Stimulated activated effector memory CD8-positive, alpha-beta T cell treated with anti-CD3 and anti-CD28 coated beads, Interleukin-12 subunit alpha, Interleukin-12 subunit beta, amount 100 ng/mL, for 72 hours (primary cell): ENCODE measurements around the gene FAM111A.
A peak's percentile ranks its signal among the peaks of the same experiment; 100 is the strongest.
"Not testable (repeated sequence)": the region's sequence is repeated elsewhere in the genome, so short reads cannot be mapped to it uniquely, and the experiment has no call there.

Experiments
- ATAC-seq: fragments of 150-1000 bp; cut with Tn5 transposase; 2 replicates; pipeline ENCODE4 v1.10.0; 2021
- DNase-seq, 2 donors: peaks; one replicate each; pipeline ENCODE4 v3.0.0; 2021 to 2022; ENCODE audit warnings: low spot score in 2 of 2
- H3K27ac Mint-ChIP-seq: one replicate; pipeline ENCODE4 v1.8.0; 2022; ENCODE audit warnings: mild to moderate bottlenecking, mixed read lengths
- H3K36me3 Mint-ChIP-seq: one replicate; pipeline ENCODE4 v1.8.0; 2022; ENCODE audit warnings: mild to moderate bottlenecking, mixed read lengths
- H3K4me1 Mint-ChIP-seq: one replicate; pipeline ENCODE4 v1.8.0; 2022; ENCODE audit warnings: mixed read lengths
- H3K4me3 Mint-ChIP-seq: one replicate; pipeline ENCODE4 v1.8.0; 2022; ENCODE audit warnings: mild to moderate bottlenecking, mixed read lengths
- H3K9me3 Mint-ChIP-seq: one replicate; pipeline ENCODE4 v1.8.0; 2022; ENCODE audit warnings: mixed read lengths

FAM111A gene, protein sequence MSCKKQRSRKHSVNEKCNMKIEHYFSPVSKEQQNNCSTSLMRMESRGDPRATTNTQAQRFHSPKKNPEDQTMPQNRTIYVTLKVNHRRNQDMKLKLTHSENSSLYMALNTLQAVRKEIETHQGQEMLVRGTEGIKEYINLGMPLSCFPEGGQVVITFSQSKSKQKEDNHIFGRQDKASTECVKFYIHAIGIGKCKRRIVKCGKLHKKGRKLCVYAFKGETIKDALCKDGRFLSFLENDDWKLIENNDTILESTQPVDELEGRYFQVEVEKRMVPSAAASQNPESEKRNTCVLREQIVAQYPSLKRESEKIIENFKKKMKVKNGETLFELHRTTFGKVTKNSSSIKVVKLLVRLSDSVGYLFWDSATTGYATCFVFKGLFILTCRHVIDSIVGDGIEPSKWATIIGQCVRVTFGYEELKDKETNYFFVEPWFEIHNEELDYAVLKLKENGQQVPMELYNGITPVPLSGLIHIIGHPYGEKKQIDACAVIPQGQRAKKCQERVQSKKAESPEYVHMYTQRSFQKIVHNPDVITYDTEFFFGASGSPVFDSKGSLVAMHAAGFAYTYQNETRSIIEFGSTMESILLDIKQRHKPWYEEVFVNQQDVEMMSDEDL

DNA sequence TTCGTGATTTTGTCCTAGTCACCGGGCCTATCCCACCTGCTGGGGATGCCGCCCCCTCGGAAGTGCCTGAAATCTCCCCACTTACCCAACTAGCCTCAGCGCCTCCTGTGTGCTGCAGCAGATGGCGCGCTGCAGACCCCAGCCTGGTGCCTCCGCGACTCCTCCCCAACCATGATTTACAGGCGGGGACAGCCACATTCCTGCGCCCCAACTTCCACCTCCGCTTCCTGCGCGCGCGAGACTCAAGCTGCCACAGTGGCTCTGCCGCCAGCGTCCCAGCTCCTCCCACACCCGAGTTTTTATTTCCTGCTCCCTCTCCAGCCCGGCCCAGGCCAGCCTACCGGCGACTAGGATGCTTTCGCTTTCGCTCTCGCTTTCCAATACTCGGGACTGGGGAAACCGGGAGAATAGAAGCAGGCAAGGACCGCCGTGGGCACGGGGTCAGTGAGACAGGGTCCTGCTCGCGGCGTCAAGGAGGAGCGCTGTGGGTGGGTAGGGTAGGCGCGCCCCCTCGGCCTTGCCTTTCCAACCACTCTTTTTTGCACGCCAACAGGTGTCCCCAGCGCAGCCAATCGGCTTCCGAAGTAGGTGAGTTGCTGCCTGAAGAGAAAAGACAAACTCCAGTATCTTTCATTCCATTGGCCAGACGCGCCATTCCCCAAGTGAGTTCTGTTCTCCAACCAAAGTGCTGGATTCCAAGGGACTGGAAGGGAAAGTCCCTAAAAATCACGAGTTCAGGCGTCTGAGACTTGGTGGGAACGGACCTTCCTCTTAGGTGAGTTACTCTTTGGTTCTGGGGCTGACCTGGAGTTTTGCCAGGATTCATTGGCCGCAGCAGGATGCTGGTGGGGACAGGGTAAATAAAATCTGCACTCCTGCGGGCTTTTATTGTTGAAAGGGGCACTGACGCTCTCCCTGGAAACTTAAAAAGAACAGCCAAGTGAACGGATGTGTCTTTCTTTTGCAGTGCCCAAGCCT is at the start of gene FAM111A:
FAM111A (plus strand) TSS at position 327 of the 978 bp plus-strand sequence. CDS start 6,017 bp downstream, outside the sequence.
- H3K27ac Mint-ChIP-seq, result peak within 1 kb of the TSS; percentile 97
- peak within 1 kb of the TSS; percentile 96 for H3K4me3 Mint-ChIP-seq
- H3K4me1 Mint-ChIP-seq, result peaks cover 56% of the 10 kb centered on the region
- ATAC-seq (peak; percentile 88), DNase-seq (peak; percentile 63 to 93)
- no peaks in the 10 kb centered on the region for H3K9me3 Mint-ChIP-seq
- H3K36me3 Mint-ChIP-seq, result peaks cover 46% of the 10 kb centered on the region

DNA sequence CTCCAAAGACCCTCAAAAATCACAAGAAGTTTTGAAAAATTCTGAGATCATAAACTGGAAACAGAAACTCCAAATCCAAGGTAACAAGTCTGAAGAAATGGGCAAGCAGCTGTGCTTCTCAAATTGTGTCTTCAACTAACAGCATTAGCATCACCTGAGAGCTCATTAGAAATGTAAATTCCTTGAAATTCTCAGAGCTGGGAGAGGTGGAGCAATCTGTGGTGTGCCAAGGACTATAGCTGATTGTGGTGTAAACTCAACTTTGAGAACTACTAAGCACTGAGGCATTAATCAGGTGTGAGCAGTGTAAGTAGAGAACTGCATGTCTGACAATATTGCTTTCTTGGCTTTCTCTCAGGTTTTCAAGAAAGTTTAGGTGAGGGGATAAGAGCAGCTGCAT is 49.1 kb upstream of the FAM111A start:
- H3K27ac Mint-ChIP-seq, H3K4me1 Mint-ChIP-seq, H3K4me3 Mint-ChIP-seq, H3K36me3 Mint-ChIP-seq, ATAC-seq, DNase-seq, H3K9me3 Mint-ChIP-seq: not testable (repeated sequence)

DNA sequence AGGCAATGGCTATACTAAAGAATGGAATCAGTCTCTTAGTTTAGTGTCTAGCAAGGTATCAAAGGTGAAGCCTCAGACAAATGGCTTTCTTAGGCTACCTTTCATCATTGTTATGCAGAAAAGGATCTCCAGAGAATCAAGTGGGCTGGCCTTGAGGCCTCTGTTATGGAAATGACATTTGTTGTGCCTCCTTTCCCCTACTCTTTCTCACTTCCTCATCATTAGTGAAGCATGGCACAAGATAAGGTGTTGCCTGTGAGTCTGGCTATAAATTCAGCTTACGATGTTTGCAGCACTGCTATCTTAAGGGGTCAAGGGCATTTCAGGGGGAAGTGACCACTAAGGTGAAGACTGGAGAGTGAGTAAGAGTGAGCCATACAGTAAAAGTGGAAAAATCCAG is 47.4 kb upstream of the FAM111A start:
- not testable (repeated sequence) for ATAC-seq, H3K36me3 Mint-ChIP-seq, H3K9me3 Mint-ChIP-seq, DNase-seq, H3K4me3 Mint-ChIP-seq, H3K27ac Mint-ChIP-seq, H3K4me1 Mint-ChIP-seq

DNA sequence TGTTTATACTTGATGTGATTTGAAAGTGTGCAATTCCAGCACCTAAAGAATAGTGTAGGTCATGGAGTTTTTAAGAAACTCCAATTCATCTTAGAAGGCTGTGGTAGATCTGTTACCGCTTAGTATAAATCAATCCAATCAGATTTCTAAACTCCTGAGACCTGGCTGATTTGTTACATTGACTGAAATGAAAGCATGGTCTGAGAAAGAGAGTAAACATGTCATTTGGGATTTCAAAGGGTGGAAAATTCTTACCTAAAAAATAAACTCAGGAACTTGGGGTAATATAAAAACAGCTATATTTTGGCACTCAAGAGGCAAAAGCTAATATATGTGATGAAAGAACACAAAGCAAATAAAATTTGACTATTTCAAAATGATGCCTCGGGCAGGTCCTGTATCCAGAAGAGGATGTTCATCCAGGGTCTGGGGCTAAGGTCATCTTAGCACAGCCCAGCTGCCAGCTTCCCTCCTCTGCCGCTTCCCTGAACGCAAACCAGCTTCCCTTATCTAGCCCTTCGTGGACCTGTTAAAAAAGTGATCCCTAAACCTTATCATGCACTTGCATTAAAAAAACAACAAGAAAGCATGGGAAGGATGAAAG is 46.6 kb upstream of the FAM111A start:
- not testable (repeated sequence) for ATAC-seq, H3K36me3 Mint-ChIP-seq, H3K4me1 Mint-ChIP-seq, H3K4me3 Mint-ChIP-seq, H3K9me3 Mint-ChIP-seq, DNase-seq, H3K27ac Mint-ChIP-seq

DNA sequence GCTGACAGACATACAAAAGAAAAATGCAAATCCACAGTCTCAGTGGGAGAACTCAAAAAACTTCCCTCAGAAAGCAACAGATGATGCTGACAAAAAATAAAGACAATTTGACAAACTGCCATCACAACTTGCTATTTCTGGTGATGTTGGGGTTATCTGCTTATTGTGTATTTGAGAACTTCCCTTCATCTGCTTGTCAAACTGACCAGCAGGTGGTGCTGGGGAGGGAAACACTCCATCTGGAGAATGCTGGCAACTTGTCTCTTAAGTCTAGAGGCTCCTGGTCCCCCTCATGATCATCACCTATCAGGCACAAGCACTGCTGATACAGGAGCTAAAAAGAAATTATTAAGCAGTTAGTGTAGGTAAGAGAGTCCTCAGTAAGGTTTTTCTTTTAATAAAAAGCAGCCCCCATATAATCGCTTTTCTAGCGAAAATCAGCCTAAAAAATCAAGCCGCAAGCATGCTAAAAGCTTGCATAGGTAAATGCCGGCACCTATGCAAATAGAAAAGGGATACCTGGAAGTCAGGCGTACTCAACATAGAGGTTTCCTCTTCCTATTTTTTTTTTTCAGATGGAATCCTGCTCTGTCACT is 45.4 kb upstream of the FAM111A start:
- no peak overlapping the region for H3K4me3 Mint-ChIP-seq
- H3K36me3 Mint-ChIP-seq, result no peaks in the 10 kb centered on the region
- DNase-seq, result peak; percentile 39 to 70
- H3K4me1 Mint-ChIP-seq, result peaks cover 10% of the 10 kb centered on the region
- ATAC-seq, result peak; percentile 74
- H3K9me3 Mint-ChIP-seq, result no peaks in the 10 kb centered on the region
- no peak overlapping the region for H3K27ac Mint-ChIP-seq

DNA sequence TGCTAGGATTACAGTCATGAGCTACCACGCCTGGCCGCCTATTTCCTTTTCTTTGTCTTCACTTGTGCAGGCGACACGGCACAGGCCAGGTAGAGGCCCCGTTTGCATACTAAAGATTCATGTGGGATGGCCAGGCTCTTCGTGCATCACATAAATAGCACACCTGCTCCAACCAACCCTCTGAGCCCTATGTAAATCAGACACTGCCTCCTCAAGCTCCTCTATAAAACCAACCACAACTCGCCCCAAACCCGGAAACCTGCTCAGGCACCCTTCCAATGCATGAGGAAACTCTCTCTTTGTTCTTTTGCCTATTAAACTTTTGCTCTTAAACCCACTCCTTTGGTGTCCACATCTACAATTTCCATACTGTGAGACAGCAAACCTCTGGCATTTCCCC is 44.7 kb upstream of the FAM111A start:
- H3K4me1 Mint-ChIP-seq, result peaks cover 13% of the 10 kb centered on the region
- not testable (repeated sequence) for H3K4me3 Mint-ChIP-seq, H3K9me3 Mint-ChIP-seq, ATAC-seq, H3K27ac Mint-ChIP-seq, DNase-seq, H3K36me3 Mint-ChIP-seq

DNA sequence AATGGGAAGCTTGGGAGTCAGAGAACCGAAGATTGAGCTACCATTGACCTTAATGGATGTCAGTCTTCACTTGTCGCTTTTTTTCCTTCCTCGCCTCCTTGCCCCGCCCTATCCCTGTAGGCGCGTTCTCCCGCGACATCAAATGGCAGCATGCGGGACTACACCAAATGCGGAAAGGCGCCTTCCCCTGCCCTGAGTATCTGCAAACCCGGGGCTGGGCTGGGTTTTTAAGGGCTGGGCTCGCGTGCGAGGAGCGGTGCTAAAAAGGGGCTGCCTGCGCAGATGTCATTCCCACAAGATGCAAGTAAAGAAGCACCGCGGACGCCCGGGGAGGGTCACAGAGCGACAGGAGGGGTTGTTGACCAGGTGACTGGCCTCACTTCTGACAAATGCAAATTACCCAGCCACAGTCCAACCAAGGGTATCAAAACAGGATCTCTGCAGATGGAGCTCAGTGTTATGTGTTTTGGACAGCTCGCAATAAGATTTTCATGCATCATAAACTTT is 40.3 kb upstream of the FAM111A start:
- DNase-seq, result peak; percentile 14 to 64

DNA sequence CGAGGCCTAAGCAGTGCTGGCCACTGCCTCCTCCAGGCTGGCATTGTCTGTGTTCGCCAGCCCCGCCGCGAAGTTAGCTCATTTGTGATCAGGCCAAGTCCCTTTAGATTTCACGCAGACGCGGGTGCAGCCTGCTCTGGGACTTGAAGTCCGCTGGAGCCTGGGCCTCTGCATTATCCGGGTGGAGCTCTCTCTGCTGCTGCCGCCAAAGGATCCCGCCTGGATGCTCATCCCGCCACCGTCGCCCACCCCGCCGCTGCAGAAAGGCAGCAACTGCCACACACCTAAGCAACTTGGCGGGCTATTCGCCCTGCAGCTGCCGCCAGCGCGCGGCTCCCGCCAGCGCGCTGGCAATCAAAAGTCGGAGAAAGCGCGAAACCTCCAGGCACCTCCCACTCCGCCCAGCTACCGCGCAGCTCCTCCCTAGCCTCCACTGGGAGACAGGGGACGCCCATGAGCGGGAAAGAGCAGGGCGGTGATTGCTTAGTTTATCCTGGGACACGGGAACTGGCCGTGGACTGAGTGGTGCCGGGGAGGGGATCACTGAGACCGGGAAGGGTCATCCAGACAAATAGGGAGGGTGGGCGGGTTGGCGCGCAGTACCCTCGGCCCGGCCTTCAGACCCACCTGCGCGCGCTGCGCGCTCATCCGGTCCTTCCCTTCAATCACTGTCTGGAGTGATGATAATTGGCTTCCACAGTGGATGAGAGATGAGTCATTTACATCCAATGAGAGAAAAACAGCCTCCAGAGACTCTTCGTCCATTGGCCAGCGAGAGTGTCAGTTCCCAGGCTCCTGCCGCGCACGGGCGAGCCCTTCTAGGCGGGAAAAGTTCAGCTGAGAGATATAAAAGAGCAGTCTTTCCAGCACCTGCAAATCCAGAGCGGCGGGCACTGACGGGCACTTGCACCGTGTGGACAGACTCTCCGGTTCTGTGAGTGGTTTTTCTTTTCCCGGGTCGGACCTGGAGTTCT is 36.0 kb upstream of the FAM111A start, which contains the start of gene FAM111B:
FAM111B (plus strand) TSS at position 875 of the 974 bp plus-strand sequence. CDS start 2,389 bp downstream, outside the sequence.
- H3K27ac Mint-ChIP-seq, result peak within 1 kb of the TSS; percentile 85
- peaks cover 47% of the 10 kb centered on the region for H3K4me1 Mint-ChIP-seq
- peak within 1 kb of the TSS; percentile 82 for H3K4me3 Mint-ChIP-seq
- ATAC-seq (peak; percentile 91), DNase-seq (peak; percentile 39 to 82)
- H3K36me3 Mint-ChIP-seq, result peaks cover 39% of the 10 kb centered on the region
- no peaks in the 10 kb centered on the region for H3K9me3 Mint-ChIP-seq

More for the DNA sequence above, 40.3 kb upstream of the FAM111A start:
- H3K4me1 Mint-ChIP-seq, result peaks cover 37% of the 10 kb centered on the region
- peaks cover 6% of the 10 kb centered on the region for H3K36me3 Mint-ChIP-seq
- peak overlapping the region; percentile 58 for H3K4me3 Mint-ChIP-seq
- H3K9me3 Mint-ChIP-seq, result no peaks in the 10 kb centered on the region
- peak; percentile 64 for ATAC-seq
- H3K27ac Mint-ChIP-seq, result no peak overlapping the region

DNA sequence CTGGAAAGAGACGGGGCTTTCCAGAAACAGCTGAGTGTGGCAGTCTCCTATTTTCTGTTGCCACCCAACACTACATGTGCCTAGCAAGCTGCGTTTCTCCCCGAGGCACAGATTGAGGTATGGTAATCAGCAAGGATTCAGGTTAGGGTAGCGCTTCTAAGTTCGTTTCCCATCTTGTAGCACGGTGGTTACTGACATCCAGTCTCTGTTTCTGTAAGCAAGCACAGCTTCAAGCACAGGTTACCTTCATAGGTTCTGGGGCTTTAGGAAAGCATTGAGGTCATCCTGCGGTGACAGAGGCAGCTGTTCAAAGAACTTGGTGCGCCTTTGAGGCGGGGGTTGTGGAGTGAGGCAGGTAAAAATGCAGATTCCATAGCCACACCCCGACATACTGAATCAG is 34.9 kb upstream of the FAM111A start:
- ATAC-seq (peak; percentile 17), DNase-seq (peak in 1 of 2 donors; percentile 56)
- Mint-ChIP-seq H3K36me3 (peaks cover 41% of the 10 kb centered on the region), H3K4me1 (peaks cover 39% of the 10 kb centered on the region), H3K27ac (peak overlapping the region; percentile 85), H3K4me3 (peak overlapping the region; percentile 82)
- not testable (repeated sequence) for H3K9me3 Mint-ChIP-seq

DNA sequence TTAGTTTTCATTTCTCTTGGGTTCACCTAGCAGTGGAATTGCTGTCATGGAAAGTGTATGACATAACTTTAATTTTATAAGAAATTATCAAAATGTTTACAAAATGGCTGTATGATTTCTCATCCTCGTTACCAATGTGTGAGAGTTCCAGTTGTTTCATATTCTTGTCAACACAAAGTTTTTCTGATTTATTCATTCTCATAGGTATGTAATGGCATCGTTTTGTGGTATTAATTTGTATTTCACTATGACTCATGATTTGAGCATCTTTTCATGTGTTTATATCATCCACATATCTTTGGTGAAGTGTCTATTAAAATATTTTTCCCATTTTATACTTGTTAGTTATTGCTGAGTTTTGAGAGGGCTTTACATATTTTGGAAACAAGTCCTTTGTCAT is 30.2 kb upstream of the FAM111A start:
- ATAC-seq, result no peak
- peaks cover 46% of the 10 kb centered on the region for H3K36me3 Mint-ChIP-seq

DNA sequence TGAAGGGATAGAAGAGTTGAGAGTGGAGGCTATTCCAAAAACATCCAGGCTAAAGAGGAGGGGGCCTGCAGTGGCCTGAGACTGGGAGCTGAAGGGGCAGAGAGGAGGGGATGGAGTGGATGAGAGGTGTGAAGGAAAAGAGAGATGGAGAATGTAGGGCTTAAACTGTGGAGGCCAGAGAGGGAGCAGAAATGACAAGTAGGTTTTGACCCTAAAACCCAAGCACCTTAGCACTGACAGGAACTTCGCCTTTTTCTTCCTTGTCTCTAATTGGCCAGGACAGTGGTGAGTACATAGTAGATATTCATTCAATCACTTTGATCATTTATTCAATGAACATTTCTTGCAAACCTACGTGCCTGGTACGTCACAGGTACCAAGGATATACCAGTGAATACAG is 28.3 kb upstream of the FAM111A start:
- no peak overlapping the region for H3K4me3 Mint-ChIP-seq
- H3K27ac Mint-ChIP-seq, result no peak overlapping the region
- no peak for DNase-seq
- H3K4me1 Mint-ChIP-seq, result no peaks in the 10 kb centered on the region
- H3K36me3 Mint-ChIP-seq, result peaks cover 39% of the 10 kb centered on the region
- ATAC-seq, result no peak
- H3K9me3 Mint-ChIP-seq, result peaks cover 5% of the 10 kb centered on the region

More for the DNA sequence above, 30.2 kb upstream of the FAM111A start:
- Mint-ChIP-seq H3K4me3 (no peak overlapping the region), H3K9me3 (peaks cover 3% of the 10 kb centered on the region), H3K4me1 (peaks cover 13% of the 10 kb centered on the region), H3K27ac (no peak overlapping the region)
- DNase-seq, result no peak

DNA sequence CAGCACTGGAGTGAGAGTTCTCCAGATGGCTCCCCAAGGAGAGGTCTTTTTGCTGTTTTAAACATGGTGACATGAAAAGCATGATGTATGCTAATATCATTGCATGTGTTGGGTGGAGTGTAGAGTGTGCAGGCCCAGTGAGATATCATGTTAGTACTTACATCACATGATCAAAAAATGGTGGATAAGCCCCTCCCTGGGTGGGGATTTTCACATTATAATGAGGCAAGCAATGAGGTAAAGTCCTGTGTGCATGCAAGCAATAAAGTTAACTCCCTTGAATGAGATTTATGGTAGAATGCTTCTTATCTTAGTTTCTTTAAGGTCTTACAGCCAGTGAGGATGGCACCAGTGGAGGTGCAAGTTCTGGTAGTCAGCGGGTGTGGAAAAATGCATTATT is 27.1 kb upstream of the FAM111A start:
- H3K27ac Mint-ChIP-seq, result no peak overlapping the region
- no peaks in the 10 kb centered on the region for H3K4me1 Mint-ChIP-seq
- H3K9me3 Mint-ChIP-seq, result peaks cover 5% of the 10 kb centered on the region
- no peak for ATAC-seq
- DNase-seq, result no peak
- no peak overlapping the region for H3K4me3 Mint-ChIP-seq
- peaks cover 27% of the 10 kb centered on the region for H3K36me3 Mint-ChIP-seq

DNA sequence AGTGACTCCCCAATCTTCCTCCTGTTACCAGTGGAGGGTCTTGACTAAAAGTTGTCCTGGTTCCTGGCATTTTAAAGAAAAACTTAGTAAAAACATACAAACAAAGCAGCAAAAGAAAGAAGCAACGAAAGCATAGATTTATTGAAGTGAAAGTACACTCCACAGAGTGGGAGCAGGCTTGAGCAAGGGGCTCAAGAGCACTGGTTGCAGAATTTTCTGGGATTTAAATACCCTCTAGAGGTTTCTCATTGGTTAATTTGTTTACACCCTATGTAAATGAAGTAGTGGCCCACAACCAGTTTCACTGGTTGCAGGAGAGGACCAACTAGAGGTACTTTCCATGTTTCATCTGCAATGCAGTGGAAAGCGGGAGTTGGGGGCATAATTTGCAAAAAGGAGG is 24.9 kb upstream of the FAM111A start:
- ATAC-seq, result no peak
- DNase-seq, result no peak
- Mint-ChIP-seq H3K36me3 (peaks cover 30% of the 10 kb centered on the region), H3K4me1 (no peaks in the 10 kb centered on the region), H3K27ac (no peak overlapping the region), H3K9me3 (peaks cover 5% of the 10 kb centered on the region), H3K4me3 (no peak overlapping the region)
